Esophagus (tissue), 2 donors: ENCODE results near the gene DDX5. TPM values are rescaled to one million over a fixed set of nuclear protein-coding genes. Genes with fewer than 3 reads are reported as not detected.

ENCODE experiments used
- H3K27ac ChIP-seq, 2 donors: one replicate each; pipeline ENCODE4 v1.5.1; 2013; ENCODE audit warnings: low read depth in 2 of 2, mild to moderate bottlenecking in 2 of 2, inconsistent platforms in 1 of 2, low read length in 1 of 2, moderate library complexity in 1 of 2
- H3K27me3 ChIP-seq, 2 donors: one replicate each; pipeline ENCODE4 v1.6.1; 2013; ENCODE audit warnings: low read length in 2 of 2, control low read depth in 1 of 2, mild to moderate bottlenecking in 1 of 2; ENCODE audit not compliant: insufficient read depth in 2 of 2, control insufficient read depth in 1 of 2
- H3K36me3 ChIP-seq, 2 donors: one replicate each; pipeline ENCODE4 v1.6.1; 2013; ENCODE audit warnings: low read length in 1 of 2; ENCODE audit not compliant: control insufficient read depth in 2 of 2, insufficient read depth in 2 of 2
- H3K4me1 ChIP-seq, 2 donors: one replicate each; pipeline ENCODE4 v1.6.1; 2013; ENCODE audit warnings: low read length in 1 of 2; ENCODE audit not compliant: control insufficient read depth in 2 of 2, insufficient read depth in 2 of 2
- H3K4me3 ChIP-seq, 2 donors: one replicate each; pipeline ENCODE4 v1.5.1; 2013; ENCODE audit warnings: low read length in 2 of 2, mild to moderate bottlenecking in 2 of 2, low read depth in 1 of 2, moderate library complexity in 1 of 2
- H3K9me3 ChIP-seq, 2 donors: one replicate each; pipeline ENCODE4 v1.6.1; 2013; ENCODE audit warnings: mild to moderate bottlenecking in 2 of 2, low read depth in 1 of 2, low read length in 1 of 2, moderate library complexity in 1 of 2; ENCODE audit not compliant: control insufficient read depth in 2 of 2, insufficient read depth in 1 of 2
- WGBS, 2 donors: extraction: QIAGEN DNeasy Blood & Tissue Kit; methylation state at CpG; one replicate each; pipeline ENCODE4 v1.1.7; 2013; 5-methylcytosine and 5-hydroxymethylcytosine counted together
- polyA plus RNA-seq, 2 donors: library from polyadenylated mRNA; stranded (reverse); fragments of 200-250 nt; gene quantifications; one replicate each; pipeline ENCODE4 v1.2.3, GENCODE V29; 2013
- donor health status: healthy with polysubstance abuse.
- donor health status: Bipolar disorder and iron deficiency.

The DDX5 gene
- polyA plus RNA-seq, 2 donors = 333 to 392 TPM

DNA sequence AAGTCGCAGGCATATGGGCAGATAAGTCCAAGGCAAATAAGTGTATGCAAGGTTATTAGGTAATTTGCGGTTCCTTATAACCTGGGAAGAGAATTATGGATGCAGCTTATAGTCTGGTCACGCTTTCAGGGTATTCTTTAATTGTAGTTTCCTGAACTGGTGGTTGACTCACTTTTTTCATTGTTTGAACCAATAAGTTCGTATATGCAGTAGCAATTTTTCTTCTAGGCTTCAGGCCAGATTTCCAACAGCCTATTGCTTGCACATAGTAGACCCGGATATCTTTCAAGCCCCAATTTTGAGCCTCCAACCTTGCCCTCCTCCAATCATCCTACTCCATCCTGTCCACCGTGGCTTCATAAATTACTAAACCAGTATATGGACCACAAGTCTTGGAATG is 13.5 kb upstream of the DDX5 start:
- no peak overlapping the region for H3K27ac ChIP-seq
- H3K27me3 ChIP-seq = no peaks in the 10 kb centered on the region
- no peaks in the 10 kb centered on the region for H3K4me1 ChIP-seq
- WGBS, 2 donors = 90 to 93% methylated on average over 6 of the region's 6 CpGs
- H3K9me3 ChIP-seq = no peaks in the 10 kb centered on the region
- peaks cover 5 to 15% of the 10 kb centered on the region in 2 donors for H3K36me3 ChIP-seq
- H3K4me3 ChIP-seq = no peak overlapping the region

GRCh38 chr17:64515829-64516228 is 9.7 kb upstream of the DDX5 start:
- no peak overlapping the region for H3K27ac ChIP-seq
- no peak overlapping the region for H3K4me3 ChIP-seq
- H3K4me1 ChIP-seq = no peaks in the 10 kb centered on the region
- WGBS, 2 donors = 93 to 99% methylated on average over 1 of the region's 1 CpG
- no peaks in the 10 kb centered on the region for H3K27me3 ChIP-seq
- H3K36me3 ChIP-seq = peaks cover 0 to 10% of the 10 kb centered on the region in 2 donors
- H3K9me3 ChIP-seq = no peaks in the 10 kb centered on the region

DNA sequence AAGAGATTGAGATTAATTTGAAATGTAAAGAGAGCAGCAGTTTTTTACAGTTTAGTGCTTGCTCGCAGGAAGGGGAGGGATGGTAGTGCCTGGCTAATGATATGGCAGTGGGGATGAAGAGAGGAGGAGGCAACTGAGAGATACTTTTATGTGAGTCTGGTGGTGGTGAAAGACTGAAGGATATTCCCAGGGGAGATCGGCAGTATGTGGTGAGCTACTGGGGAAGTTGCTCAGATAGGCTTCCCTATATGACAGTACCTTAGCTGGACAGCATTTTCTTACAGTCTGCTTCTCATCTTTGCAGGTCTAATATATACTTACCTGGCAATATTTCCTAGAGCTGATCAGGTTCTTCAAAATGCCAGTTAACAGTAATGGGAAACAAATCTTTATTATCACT is 9.3 kb upstream of the DDX5 start:
- Histone ChIP-seq H3K36me3 (peaks cover 0 to 12% of the 10 kb centered on the region in 2 donors), H3K4me1 (no peaks in the 10 kb centered on the region), H3K9me3 (no peaks in the 10 kb centered on the region), H3K27me3 (no peaks in the 10 kb centered on the region), H3K4me3 (no peak overlapping the region), H3K27ac (no peak overlapping the region)
- 87 to 94% methylated on average over 2 of the region's 2 CpGs for WGBS, 2 donors

GRCh38 chr17:64509179-64509578 is 3.1 kb upstream of the DDX5 start:
- no peak overlapping the region for H3K4me3 ChIP-seq
- no peaks in the 10 kb centered on the region for H3K27me3 ChIP-seq
- no peak overlapping the region for H3K27ac ChIP-seq
- H3K4me1 ChIP-seq = no peaks in the 10 kb centered on the region
- WGBS, 2 donors = 89 to 91% methylated on average over 6 of the region's 6 CpGs
- peaks cover 2 to 3% of the 10 kb centered on the region in 2 donors for H3K36me3 ChIP-seq
- H3K9me3 ChIP-seq = no peaks in the 10 kb centered on the region

- Histone ChIP-seq H3K27ac (no peak overlapping the region), H3K27me3 (no peaks in the 10 kb centered on the region), H3K36me3 (peaks cover 2 to 3% of the 10 kb centered on the region in 2 donors), H3K9me3 (no peaks in the 10 kb centered on the region), H3K4me1 (no peaks in the 10 kb centered on the region), H3K4me3 (no peak overlapping the region)
- WGBS, 2 donors = 86 to 94% methylated on average over 2 of the region's 2 CpGs
These were observed 2.6 kb upstream of the DDX5 start for GRCh38 chr17:64508683-64509082.

DNA sequence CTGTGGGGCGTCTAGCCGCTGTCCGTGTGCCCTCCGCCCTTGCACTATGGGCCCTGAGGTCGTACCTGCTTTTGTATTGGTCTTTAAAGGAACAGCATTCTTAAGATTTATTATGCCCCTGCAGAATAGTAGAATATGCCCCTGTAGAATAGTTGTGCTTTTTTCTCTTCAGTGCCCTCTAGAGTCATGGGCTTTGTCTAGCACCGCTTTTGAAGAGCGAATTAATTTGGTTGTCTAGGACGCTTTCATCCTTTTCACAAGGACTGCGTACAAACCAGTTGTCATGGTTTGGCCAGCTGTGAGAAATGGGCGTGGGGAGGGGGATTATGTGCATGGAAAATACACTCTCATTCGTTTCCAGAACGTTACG is 1.3 kb upstream of the DDX5 start:
- Histone ChIP-seq H3K4me1 (no peaks in the 10 kb centered on the region), H3K4me3 (peak overlapping the region; percentile 87 to 97), H3K27ac (peak overlapping the region; percentile 99), H3K9me3 (no peaks in the 10 kb centered on the region), H3K27me3 (no peaks in the 10 kb centered on the region), H3K36me3 (peaks cover 4 to 10% of the 10 kb centered on the region in 2 donors)
- 0% methylated on average over 13 of the region's 13 CpGs for WGBS, 2 donors

DNA sequence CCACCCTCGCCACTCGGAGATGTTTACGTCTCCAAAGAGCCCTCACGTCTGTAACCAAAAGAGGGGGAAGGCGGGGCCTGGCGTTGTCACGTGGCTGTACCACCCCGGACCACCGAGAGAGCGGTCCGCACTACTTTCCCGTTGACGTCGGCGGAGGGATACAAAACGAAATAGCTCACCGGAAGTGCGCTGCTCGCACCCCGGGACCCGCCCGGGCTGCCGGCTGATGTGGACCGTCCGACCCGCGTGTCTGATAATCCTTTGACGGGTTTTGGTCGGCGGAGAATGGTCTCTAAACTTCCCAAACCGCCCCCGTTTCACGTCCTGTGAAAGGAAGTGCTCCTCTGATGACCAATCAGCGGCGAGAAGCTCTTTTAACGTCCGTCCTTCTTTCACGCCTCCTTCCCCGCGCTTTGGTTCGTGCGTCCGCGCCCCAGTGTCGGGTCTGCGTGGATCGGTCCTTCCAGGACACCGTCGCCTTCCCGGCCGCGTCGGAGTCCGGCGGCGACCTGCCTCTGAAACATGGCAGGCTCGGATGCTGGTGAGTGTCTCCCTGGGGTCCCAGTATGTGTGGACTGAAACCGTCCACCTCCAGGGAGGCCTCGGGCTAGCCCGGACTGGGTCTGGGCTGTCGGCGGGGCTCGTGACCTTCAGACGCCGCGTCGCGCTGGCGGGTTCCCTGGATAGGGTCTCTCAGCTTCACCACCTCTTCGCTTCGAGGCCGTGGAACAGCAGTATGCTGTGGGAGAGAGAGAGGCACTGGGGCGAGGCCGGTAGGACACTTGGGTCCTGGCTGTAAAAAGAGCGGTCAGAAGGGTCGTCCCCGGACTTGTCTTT is 705 bp upstream of the DDX5 start, which contains the start of gene CEP95:
TSS of gene CEP95 (plus strand) at position 402 of the 837 bp plus-strand sequence. CDS start at position 523, 121 bp downstream.
- peak within 1 kb of the TSS; percentile 99 for H3K27ac ChIP-seq
- H3K36me3 ChIP-seq = peaks cover 5 to 13% of the 10 kb centered on the region in 2 donors
- H3K4me3 ChIP-seq = peak within 1 kb of the TSS; percentile 87 to 97
- H3K9me3 ChIP-seq = no peaks in the 10 kb centered on the region
- 0% methylated on average over 77 of the region's 77 CpGs for WGBS, 2 donors
- no peaks in the 10 kb centered on the region for H3K4me1 ChIP-seq
- H3K27me3 ChIP-seq = no peaks in the 10 kb centered on the region

DNA sequence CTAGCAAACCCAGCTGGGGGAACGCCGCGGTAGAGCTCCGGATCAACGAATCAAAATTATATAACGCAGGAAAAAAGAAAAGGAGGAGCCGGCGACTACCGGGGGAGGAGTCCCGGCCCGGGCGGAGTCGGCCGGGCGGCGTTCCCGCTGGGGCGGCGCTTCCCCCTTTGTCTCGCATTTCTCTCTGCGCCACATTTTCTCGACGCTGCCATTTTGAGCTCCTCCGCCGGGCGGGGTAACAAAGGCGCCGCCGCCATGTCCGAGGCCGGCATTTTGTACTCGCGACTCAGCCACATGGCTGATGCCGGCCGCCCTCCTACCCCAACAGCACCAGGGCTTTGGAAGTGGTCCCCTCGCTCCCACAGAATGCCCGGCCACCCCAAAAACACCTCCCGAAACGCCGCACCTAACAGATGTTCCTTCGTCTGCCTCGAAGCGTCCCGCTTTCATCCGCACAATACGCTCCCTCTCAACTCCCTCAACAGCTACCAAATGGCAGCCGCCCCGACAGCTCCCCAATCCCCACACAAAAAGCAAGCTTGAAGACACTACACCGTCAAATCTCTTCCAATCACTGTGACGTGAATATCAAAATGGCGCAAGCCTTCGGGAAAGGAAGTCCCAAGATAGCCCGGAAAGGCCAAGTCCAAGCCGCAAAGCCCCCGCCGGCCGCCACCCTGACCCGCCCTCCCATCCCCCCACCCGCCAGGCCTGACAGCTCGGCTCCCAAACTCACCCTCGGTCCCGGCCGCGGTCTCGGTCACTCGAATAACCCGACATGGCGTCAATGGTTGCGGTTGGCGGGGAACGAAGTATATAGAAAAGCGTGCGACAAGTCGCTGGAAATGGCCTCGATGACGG is 519 bp downstream of the DDX5 start:
- no peaks in the 10 kb centered on the region for H3K4me1 ChIP-seq
- peak overlapping the region; percentile 99 for H3K27ac ChIP-seq

GRCh38 chr17:64504769-64505339 is 1.2 kb downstream of the DDX5 start:
- Histone ChIP-seq H3K27me3 (no peaks in the 10 kb centered on the region), H3K36me3 (peaks cover 16 to 24% of the 10 kb centered on the region in 2 donors), H3K9me3 (no peaks in the 10 kb centered on the region), H3K4me1 (no peaks in the 10 kb centered on the region), H3K27ac (peak overlapping the region; percentile 99), H3K4me3 (peak overlapping the region; percentile 87 to 97)
- 1% methylated on average over 13 of the region's 13 CpGs for WGBS, 2 donors

More for the DNA sequence above, 519 bp downstream of the DDX5 start:
- WGBS, 2 donors = 0% methylated on average over 64 to 76 of the region's 76 CpGs
- Histone ChIP-seq H3K4me3 (peak overlapping the region; percentile 87 to 97), H3K36me3 (peaks cover 15 to 21% of the 10 kb centered on the region in 2 donors), H3K27me3 (no peaks in the 10 kb centered on the region), H3K9me3 (no peaks in the 10 kb centered on the region)
